HepG2 (cell line): Measurements from ENCODE around the gene SMAP2. TPM values are rescaled to one million over a fixed set of nuclear protein-coding genes. Genes with fewer than 3 reads are reported as not detected.

ENCODE experiments used
- CREB3 ChIP-seq: sonication (generic); formaldehyde crosslinking; IDR thresholded peaks from 2 replicates; pipeline ENCODE4 v1.5.0; 2020; ENCODE audit warnings: missing genetic modification reagents
- E2F5 ChIP-seq: sonication (generic); formaldehyde crosslinking; conservative IDR thresholded peaks from 2 replicates; pipeline ENCODE4 v1.4.0; 2020; ENCODE audit warnings: missing genetic modification reagents
- MAFK ChIP-seq, 2 experiments: IDR thresholded peaks in 1 of 2; conservative IDR thresholded peaks in 1 of 2; 2 replicates each; pipeline ENCODE4 v1.6.1; 2011; ENCODE audit warnings: improper control_type of control experiment in 2 of 2, low read length in 2 of 2
- MIER3 ChIP-seq: IDR thresholded peaks from 2 replicates; pipeline ENCODE4 v1.6.1; 2016; ENCODE audit warnings: missing compliant biosample characterization, borderline replicate concordance
- TEAD3 ChIP-seq: optimal IDR thresholded peaks from 2 replicates; pipeline ENCODE3; 2016; ENCODE audit warnings: borderline replicate concordance
- ZBTB44 ChIP-seq: sonication (generic); formaldehyde crosslinking; IDR thresholded peaks from 2 replicates; pipeline ENCODE4 v1.4.0; 2020; ENCODE audit warnings: missing genetic modification reagents
- ZBTB8A ChIP-seq: sonication (generic); formaldehyde crosslinking; IDR thresholded peaks from 2 replicates; pipeline ENCODE4 v1.4.0; 2020; ENCODE audit warnings: mild to moderate bottlenecking, low read depth, missing genetic modification reagents, borderline replicate concordance
- ZNF281 ChIP-seq: sonication (generic); formaldehyde crosslinking; IDR thresholded peaks from 2 replicates; pipeline ENCODE4 v1.4.0; 2020; ENCODE audit warnings: missing genetic modification reagents, borderline replicate concordance
- ZNF383 ChIP-seq: sonication (generic); formaldehyde crosslinking; IDR thresholded peaks from 2 replicates; pipeline ENCODE4 v1.4.0; 2020; ENCODE audit warnings: missing genetic modification reagents, mild to moderate bottlenecking, borderline replicate concordance
- ZNF432 ChIP-seq: sonication (generic); formaldehyde crosslinking; IDR thresholded peaks from 2 replicates; pipeline ENCODE4 v1.5.0; 2020; ENCODE audit warnings: missing genetic modification reagents, mild to moderate bottlenecking, borderline replicate concordance
- ZNF552 ChIP-seq: sonication (generic); formaldehyde crosslinking; IDR thresholded peaks from 2 replicates; pipeline ENCODE4 v1.9.0; 2022; ENCODE audit warnings: missing genetic modification reagents, mild to moderate bottlenecking, borderline replicate concordance
- ZNF607 ChIP-seq: sonication (generic); formaldehyde crosslinking; IDR thresholded peaks from 2 replicates; pipeline ENCODE4 v1.5.1; 2020; ENCODE audit warnings: missing genetic modification reagents, mild to moderate bottlenecking, borderline replicate concordance
- ZSCAN22 ChIP-seq: sonication (generic); formaldehyde crosslinking; IDR thresholded peaks from 2 replicates; pipeline ENCODE4 v1.4.0; 2020; ENCODE audit warnings: mild to moderate bottlenecking, missing genetic modification reagents
- polyA plus RNA-seq, 8 experiments: library from polyadenylated mRNA; depleted of rRNA in 3 of 8; stranded (reverse) in 7 of 8; unstranded in 1 of 8; fragments of >200 nt; fragmentation: Illumina TruSeq in 4 of 8; extraction: Trizol in 4 of 8; gene quantifications; 2 replicates each; pipeline versions ENCODE4 v1.2.1 to v1.2.3, GENCODE V29; 2011 to 2016; ENCODE audit warnings: low read depth in 4 of 8, missing spikeins in 1 of 8, mixed read lengths in 1 of 8; ENCODE audit not compliant: insufficient read depth in 1 of 8
- total RNA-seq, 5 experiments: library from RNA; depleted of rRNA; stranded (reverse); fragments of >200 nt; fragmentation: Illumina TruSeq; extraction: Trizol; gene quantifications; 2 replicates each; pipeline ENCODE4 v1.2.3, GENCODE V29; 2016; ENCODE audit warnings: low read depth in 1 of 5
- TF ChIP-seq, protein P1 (sequence below): sonication (generic); formaldehyde crosslinking; IDR thresholded peaks from 2 replicates; pipeline ENCODE4 v1.4.0; 2020; ENCODE audit warnings: mild to moderate bottlenecking, missing genetic modification reagents
- TF ChIP-seq, protein P2 (sequence below), 2 experiments: sonication (generic) in 1 of 2; formaldehyde crosslinking in 1 of 2; IDR thresholded peaks; 2 replicates each; pipeline versions ENCODE4 v1.4.0 to v1.6.1; 2016 to 2020; ENCODE audit warnings: borderline replicate concordance in 1 of 2, low read depth in 1 of 2, mild to moderate bottlenecking in 1 of 2, missing genetic modification reagents in 1 of 2

Gene SMAP2
- total and polyA plus RNA-seq, 2 of the 13 experiments (the other 11 are each of a cell fraction or from before 2014, with no cell fraction given) = 19.0 to 22.3 TPM

DNA sequence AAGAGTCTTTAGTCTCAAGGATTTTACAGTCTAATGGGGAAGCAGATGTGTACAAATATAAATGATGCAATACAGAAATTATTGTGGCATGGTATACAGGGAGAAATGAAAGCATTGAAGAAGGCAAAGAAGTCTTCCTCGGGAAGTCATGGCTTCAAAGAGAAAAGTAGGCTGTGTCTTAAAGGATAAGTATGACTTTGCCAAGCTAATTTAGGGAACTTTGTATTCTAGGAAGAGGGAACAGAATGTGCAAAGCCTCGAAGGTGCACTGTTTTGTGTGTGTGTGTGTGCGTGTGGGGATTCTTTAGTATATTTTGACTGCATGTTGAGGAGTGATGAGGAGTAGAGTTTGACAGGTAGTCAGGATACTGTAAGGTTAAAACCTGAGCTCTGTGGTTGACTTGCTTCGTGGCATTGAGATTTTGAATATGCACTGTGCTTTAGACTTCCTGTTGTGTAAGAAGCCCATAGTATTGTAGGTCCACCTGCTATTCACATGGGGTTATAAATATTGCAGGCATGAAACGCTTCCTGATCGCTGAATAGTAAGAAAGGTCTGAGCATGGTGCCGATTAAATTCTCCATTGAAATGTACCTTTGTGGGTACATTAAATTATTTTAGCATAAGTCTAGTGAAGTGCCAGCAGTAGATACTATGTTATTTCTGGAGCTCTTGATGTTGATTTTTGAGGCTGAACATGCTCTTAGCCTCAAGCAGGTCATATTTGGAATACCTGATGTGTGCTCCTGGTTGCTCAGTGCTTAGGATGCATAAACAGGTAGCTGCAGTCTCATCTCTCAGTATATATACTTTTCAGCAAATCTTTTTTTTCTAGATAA lies 8.0 kb downstream of the SMAP2 start (continued):
- TF ChIP-seq ZBTB44 (CRISPR knock-in tag) = no peak
- TF ChIP-seq E2F5 (CRISPR knock-in tag) = no peak
- TF ChIP-seq ZNF552 (CRISPR knock-in tag) = no peak
- TF ChIP-seq, protein P1, sequence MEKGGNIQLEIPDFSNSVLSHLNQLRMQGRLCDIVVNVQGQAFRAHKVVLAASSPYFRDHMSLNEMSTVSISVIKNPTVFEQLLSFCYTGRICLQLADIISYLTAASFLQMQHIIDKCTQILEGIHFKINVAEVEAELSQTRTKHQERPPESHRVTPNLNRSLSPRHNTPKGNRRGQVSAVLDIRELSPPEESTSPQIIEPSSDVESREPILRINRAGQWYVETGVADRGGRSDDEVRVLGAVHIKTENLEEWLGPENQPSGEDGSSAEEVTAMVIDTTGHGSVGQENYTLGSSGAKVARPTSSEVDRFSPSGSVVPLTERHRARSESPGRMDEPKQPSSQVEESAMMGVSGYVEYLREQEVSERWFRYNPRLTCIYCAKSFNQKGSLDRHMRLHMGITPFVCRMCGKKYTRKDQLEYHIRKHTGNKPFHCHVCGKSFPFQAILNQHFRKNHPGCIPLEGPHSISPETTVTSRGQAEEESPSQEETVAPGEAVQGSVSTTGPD = no peak
- no peak for TF ChIP-seq ZNF281
- no peak for TF ChIP-seq MAFK (conservative IDR thresholded peaks at IDR 0.05 in 1 of 2, IDR thresholded peaks at IDR 0.05 in 1 of 2; ENCODE audit: low read length in 2 of 2)
- 0 out of 2 replicates have a peak, but pooled peaks have one; percentile 34 for TF ChIP-seq ZNF432 (CRISPR knock-in tag)
- TF ChIP-seq ZNF607 (CRISPR knock-in tag) = no peak
- TF ChIP-seq, protein P2, sequence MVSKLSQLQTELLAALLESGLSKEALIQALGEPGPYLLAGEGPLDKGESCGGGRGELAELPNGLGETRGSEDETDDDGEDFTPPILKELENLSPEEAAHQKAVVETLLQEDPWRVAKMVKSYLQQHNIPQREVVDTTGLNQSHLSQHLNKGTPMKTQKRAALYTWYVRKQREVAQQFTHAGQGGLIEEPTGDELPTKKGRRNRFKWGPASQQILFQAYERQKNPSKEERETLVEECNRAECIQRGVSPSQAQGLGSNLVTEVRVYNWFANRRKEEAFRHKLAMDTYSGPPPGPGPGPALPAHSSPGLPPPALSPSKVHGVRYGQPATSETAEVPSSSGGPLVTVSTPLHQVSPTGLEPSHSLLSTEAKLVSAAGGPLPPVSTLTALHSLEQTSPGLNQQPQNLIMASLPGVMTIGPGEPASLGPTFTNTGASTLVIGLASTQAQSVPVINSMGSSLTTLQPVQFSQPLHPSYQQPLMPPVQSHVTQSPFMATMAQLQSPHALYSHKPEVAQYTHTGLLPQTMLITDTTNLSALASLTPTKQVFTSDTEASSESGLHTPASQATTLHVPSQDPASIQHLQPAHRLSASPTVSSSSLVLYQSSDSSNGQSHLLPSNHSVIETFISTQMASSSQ (IDR thresholded peaks at IDR 0.05; ENCODE audit: low read depth) = no peak
- TF ChIP-seq, protein P2 (CRISPR knock-in tag; IDR thresholded peaks at IDR 0.05; ENCODE audit: borderline replicate concordance) = no peak
- TF ChIP-seq TEAD3 (CRISPR knock-in tag) = peak; percentile 7
- no peak for TF ChIP-seq ZNF383 (CRISPR knock-in tag)
- no peak for TF ChIP-seq ZBTB8A (CRISPR knock-in tag)
- TF ChIP-seq CREB3 = no peak
- TF ChIP-seq ZSCAN22 (CRISPR knock-in tag) = no peak
- TF ChIP-seq MIER3 (CRISPR knock-in tag) = no peak
